Measurements from ENCODE around the gene SYDE1.

DNA sequence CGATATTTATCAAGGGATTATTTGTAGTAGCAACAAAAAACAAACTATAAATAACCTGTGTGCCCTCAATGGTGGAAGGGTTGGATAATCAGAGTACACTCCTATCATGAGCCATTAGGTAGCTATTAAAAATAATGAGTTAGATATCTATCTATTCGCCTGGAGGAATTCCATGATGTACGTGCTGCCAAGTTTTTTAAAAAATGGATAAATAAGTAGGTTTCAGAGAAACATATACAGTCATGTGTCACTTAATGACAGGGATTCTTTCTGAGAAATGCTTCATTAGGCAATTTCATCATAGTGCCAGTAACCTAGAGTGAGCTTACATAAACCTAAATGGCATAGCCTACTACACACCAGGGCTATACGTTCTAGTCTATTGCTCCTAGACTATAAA lies 31.4 kb upstream of the SYDE1 start:
- TF ChIP-seq, protein P1, sequence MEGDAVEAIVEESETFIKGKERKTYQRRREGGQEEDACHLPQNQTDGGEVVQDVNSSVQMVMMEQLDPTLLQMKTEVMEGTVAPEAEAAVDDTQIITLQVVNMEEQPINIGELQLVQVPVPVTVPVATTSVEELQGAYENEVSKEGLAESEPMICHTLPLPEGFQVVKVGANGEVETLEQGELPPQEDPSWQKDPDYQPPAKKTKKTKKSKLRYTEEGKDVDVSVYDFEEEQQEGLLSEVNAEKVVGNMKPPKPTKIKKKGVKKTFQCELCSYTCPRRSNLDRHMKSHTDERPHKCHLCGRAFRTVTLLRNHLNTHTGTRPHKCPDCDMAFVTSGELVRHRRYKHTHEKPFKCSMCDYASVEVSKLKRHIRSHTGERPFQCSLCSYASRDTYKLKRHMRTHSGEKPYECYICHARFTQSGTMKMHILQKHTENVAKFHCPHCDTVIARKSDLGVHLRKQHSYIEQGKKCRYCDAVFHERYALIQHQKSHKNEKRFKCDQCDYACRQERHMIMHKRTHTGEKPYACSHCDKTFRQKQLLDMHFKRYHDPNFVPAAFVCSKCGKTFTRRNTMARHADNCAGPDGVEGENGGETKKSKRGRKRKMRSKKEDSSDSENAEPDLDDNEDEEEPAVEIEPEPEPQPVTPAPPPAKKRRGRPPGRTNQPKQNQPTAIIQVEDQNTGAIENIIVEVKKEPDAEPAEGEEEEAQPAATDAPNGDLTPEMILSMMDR (IDR thresholded peaks at IDR 0.05), result no peak
- TF ChIP-seq EZH2 (IDR thresholded peaks at IDR 0.05; ENCODE audit: borderline replicate concordance, insufficient read depth, low read depth, low read length, poor library complexity, severe bottlenecking), result no peak

Measured in B cell (primary cell).